ENCODE data around the gene OR2T34. TPM values are rescaled to one million over a fixed set of nuclear protein-coding genes. Genes with fewer than 3 reads are reported as not detected.
"Not testable (repeated sequence)": the region's sequence is repeated elsewhere in the genome, so short reads cannot be mapped to it uniquely, and the experiment has no call there.

The OR2T34 gene
- not detected for total RNA-seq

GRCh38 chr1:248574657-248575056, at the start of gene OR2T34:
OR2T34 (minus strand) TSS chr1:248574757; CDS start chr1:248574757, 0 bp downstream.
- not testable (repeated sequence) for H3K27ac Mint-ChIP-seq; H3K4me3 Mint-ChIP-seq; DNase-seq; H3K9me3 Mint-ChIP-seq; H3K27me3 Mint-ChIP-seq (ENCODE audit: low read depth); H3K36me3 Mint-ChIP-seq (ENCODE audit: insufficient read depth in 2 of 2); H3K4me1 Mint-ChIP-seq (ENCODE audit: low read depth); ATAC-seq (replicated peaks in 1 of 2)

GRCh38 chr1:248622570-248623001, 48.0 kb upstream of the OR2T34 start:
- peak; percentile 67 to 70 for ATAC-seq (replicated peaks in 1 of 2)
- DNase-seq = no peak
- no peaks in the 10 kb centered on the region for H3K27me3 Mint-ChIP-seq (ENCODE audit: low read depth)

GRCh38 chr1:248621770-248622169, 47.2 kb upstream of the OR2T34 start:
- H3K9me3 Mint-ChIP-seq = no peaks in the 10 kb centered on the region
- H3K36me3 Mint-ChIP-seq (ENCODE audit: insufficient read depth in 2 of 2) = no peaks in the 10 kb centered on the region
- no peak overlapping the region for H3K27ac Mint-ChIP-seq
- no peaks in the 10 kb centered on the region for H3K4me1 Mint-ChIP-seq (ENCODE audit: low read depth)
- DNase-seq = no peak
- no peak for ATAC-seq (replicated peaks in 1 of 2)
- no peak overlapping the region for H3K4me3 Mint-ChIP-seq
- H3K27me3 Mint-ChIP-seq (ENCODE audit: low read depth) = no peaks in the 10 kb centered on the region

More at GRCh38 chr1:248622570-248623001, 48.0 kb upstream of the OR2T34 start:
- no peaks in the 10 kb centered on the region for H3K4me1 Mint-ChIP-seq (ENCODE audit: low read depth)
- no peaks in the 10 kb centered on the region for H3K9me3 Mint-ChIP-seq
- H3K36me3 Mint-ChIP-seq (ENCODE audit: insufficient read depth in 2 of 2) = no peaks in the 10 kb centered on the region
- H3K27ac Mint-ChIP-seq = no peak overlapping the region
- no peak overlapping the region for H3K4me3 Mint-ChIP-seq

GRCh38 chr1:248618878-248619277, 44.3 kb upstream of the OR2T34 start:
- no peak overlapping the region for H3K27ac Mint-ChIP-seq
- no peaks in the 10 kb centered on the region for H3K27me3 Mint-ChIP-seq (ENCODE audit: low read depth)
- peak in 1 of 2 donors; percentile 53 for ATAC-seq (replicated peaks in 1 of 2)
- H3K9me3 Mint-ChIP-seq = no peaks in the 10 kb centered on the region
- H3K36me3 Mint-ChIP-seq (ENCODE audit: insufficient read depth in 2 of 2) = no peaks in the 10 kb centered on the region
- no peak overlapping the region for H3K4me3 Mint-ChIP-seq
- peak; percentile 39 to 60 for DNase-seq
- peaks cover 9% of the 10 kb centered on the region for H3K4me1 Mint-ChIP-seq (ENCODE audit: low read depth)

- no peaks in the 10 kb centered on the region for H3K27me3 Mint-ChIP-seq (ENCODE audit: low read depth)
- no peak overlapping the region for H3K27ac Mint-ChIP-seq
- DNase-seq (no peak), ATAC-seq (replicated peaks in 1 of 2) (no peak)
- H3K9me3 Mint-ChIP-seq = no peaks in the 10 kb centered on the region
- no peak overlapping the region for H3K4me3 Mint-ChIP-seq
- peaks cover 17% of the 10 kb centered on the region for H3K4me1 Mint-ChIP-seq (ENCODE audit: low read depth)
- H3K36me3 Mint-ChIP-seq (ENCODE audit: insufficient read depth in 2 of 2) = peaks cover 0 to 2% of the 10 kb centered on the region in 2 donors
These were observed 43.6 kb upstream of the OR2T34 start for GRCh38 chr1:248618119-248618518.

GRCh38 chr1:248613742-248614141, 39.2 kb upstream of the OR2T34 start:
- peaks cover 2% of the 10 kb centered on the region in 2 donors for H3K36me3 Mint-ChIP-seq (ENCODE audit: insufficient read depth in 2 of 2)
- peaks cover 41% of the 10 kb centered on the region for H3K4me1 Mint-ChIP-seq (ENCODE audit: low read depth)
- ATAC-seq (replicated peaks in 1 of 2) (peak; percentile 72 to 79), DNase-seq (no peak)
- no peaks in the 10 kb centered on the region for H3K27me3 Mint-ChIP-seq (ENCODE audit: low read depth)
- peak overlapping the region; percentile 62 for H3K27ac Mint-ChIP-seq
- no peaks in the 10 kb centered on the region for H3K9me3 Mint-ChIP-seq
- peak overlapping the region in 1 of 2 donors; percentile 6 for H3K4me3 Mint-ChIP-seq

GRCh38 chr1:248611883-248612414, 37.4 kb upstream of the OR2T34 start:
- no peaks in the 10 kb centered on the region for H3K27me3 Mint-ChIP-seq (ENCODE audit: low read depth)
- H3K9me3 Mint-ChIP-seq = no peaks in the 10 kb centered on the region
- H3K4me1 Mint-ChIP-seq (ENCODE audit: low read depth) = peaks cover 41% of the 10 kb centered on the region
- ATAC-seq (replicated peaks in 1 of 2) = peak; percentile 83 to 87
- no peak overlapping the region for H3K4me3 Mint-ChIP-seq
- H3K36me3 Mint-ChIP-seq (ENCODE audit: insufficient read depth in 2 of 2) = peaks cover 2% of the 10 kb centered on the region in 2 donors
- no peak overlapping the region for H3K27ac Mint-ChIP-seq
- peak in 1 of 2 donors; percentile 29 for DNase-seq

GRCh38 chr1:248610301-248610700, 35.7 kb upstream of the OR2T34 start:
- Mint-ChIP-seq H3K36me3 (ENCODE audit: insufficient read depth in 2 of 2) (peaks cover 2% of the 10 kb centered on the region in 2 donors), H3K9me3 (no peaks in the 10 kb centered on the region), H3K27me3 (ENCODE audit: low read depth) (no peaks in the 10 kb centered on the region), H3K4me1 (ENCODE audit: low read depth) (peaks cover 41% of the 10 kb centered on the region), H3K4me3 (no peak overlapping the region), H3K27ac (no peak overlapping the region)
- DNase-seq = no peak
- ATAC-seq (replicated peaks in 1 of 2) = no peak

GRCh38 chr1:248599396-248599795, 24.8 kb upstream of the OR2T34 start:
- Mint-ChIP-seq H3K4me3 (no peak overlapping the region), H3K9me3 (peaks cover 7 to 8% of the 10 kb centered on the region in 2 donors), H3K27me3 (ENCODE audit: low read depth) (no peaks in the 10 kb centered on the region), H3K36me3 (ENCODE audit: insufficient read depth in 2 of 2) (no peaks in the 10 kb centered on the region), H3K27ac (no peak overlapping the region), H3K4me1 (ENCODE audit: low read depth) (peaks cover 8% of the 10 kb centered on the region)
- DNase-seq (no peak), ATAC-seq (replicated peaks in 1 of 2) (no peak)

- no peak for ATAC-seq (replicated peaks in 1 of 2)
- peaks cover 4 to 5% of the 10 kb centered on the region in 2 donors for H3K9me3 Mint-ChIP-seq
- peaks cover 8% of the 10 kb centered on the region for H3K4me1 Mint-ChIP-seq (ENCODE audit: low read depth)
- H3K27me3 Mint-ChIP-seq (ENCODE audit: low read depth) = no peaks in the 10 kb centered on the region
- DNase-seq = no peak
- H3K27ac Mint-ChIP-seq = no peak within 1 kb of the TSS
- no peaks in the 10 kb centered on the region for H3K36me3 Mint-ChIP-seq (ENCODE audit: insufficient read depth in 2 of 2)
- H3K4me3 Mint-ChIP-seq = no peak within 1 kb of the TSS
These were observed 23.0 kb upstream of the OR2T34 start, which contains the start of gene OR2T10 for GRCh38 chr1:248597589-248597988. OR2T10 (minus strand) TSS chr1:248597700; CDS start chr1:248593768, 3,932 bp downstream.

GRCh38 chr1:248596615-248597014, 22.1 kb upstream of the OR2T34 start:
- Mint-ChIP-seq H3K27me3 (ENCODE audit: low read depth) (no peaks in the 10 kb centered on the region), H3K9me3 (no peaks in the 10 kb centered on the region), H3K36me3 (ENCODE audit: insufficient read depth in 2 of 2) (no peaks in the 10 kb centered on the region), H3K4me3 (no peak overlapping the region), H3K4me1 (ENCODE audit: low read depth) (peaks cover 8% of the 10 kb centered on the region), H3K27ac (no peak overlapping the region)
- no peak for DNase-seq
- peak; percentile 54 to 84 for ATAC-seq (replicated peaks in 1 of 2)

GRCh38 chr1:248593226-248593625, 18.7 kb upstream of the OR2T34 start:
- no peak for DNase-seq
- Mint-ChIP-seq H3K27ac (no peak overlapping the region), H3K27me3 (ENCODE audit: low read depth) (no peaks in the 10 kb centered on the region), H3K36me3 (ENCODE audit: insufficient read depth in 2 of 2) (no peaks in the 10 kb centered on the region), H3K4me3 (no peak overlapping the region), H3K9me3 (no peaks in the 10 kb centered on the region), H3K4me1 (ENCODE audit: low read depth) (peaks cover 8% of the 10 kb centered on the region)
- no peak for ATAC-seq (replicated peaks in 1 of 2)

GRCh38 chr1:248592655-248593054, 18.1 kb upstream of the OR2T34 start:
- H3K27me3 Mint-ChIP-seq (ENCODE audit: low read depth) = no peaks in the 10 kb centered on the region
- H3K36me3 Mint-ChIP-seq (ENCODE audit: insufficient read depth in 2 of 2) = no peaks in the 10 kb centered on the region
- ATAC-seq (replicated peaks in 1 of 2) = no peak
- H3K4me1 Mint-ChIP-seq (ENCODE audit: low read depth) = peaks cover 8% of the 10 kb centered on the region
- no peak overlapping the region for H3K4me3 Mint-ChIP-seq
- H3K9me3 Mint-ChIP-seq = no peaks in the 10 kb centered on the region
- H3K27ac Mint-ChIP-seq = no peak overlapping the region
- no peak for DNase-seq

- H3K36me3 Mint-ChIP-seq (ENCODE audit: insufficient read depth in 2 of 2) = no peaks in the 10 kb centered on the region
- no peak for ATAC-seq (replicated peaks in 1 of 2)
- H3K9me3 Mint-ChIP-seq = peaks cover 0 to 2% of the 10 kb centered on the region in 2 donors
- DNase-seq = no peak
- H3K4me3 Mint-ChIP-seq = no peak overlapping the region
- peaks cover 6% of the 10 kb centered on the region for H3K27me3 Mint-ChIP-seq (ENCODE audit: low read depth)
- no peaks in the 10 kb centered on the region for H3K4me1 Mint-ChIP-seq (ENCODE audit: low read depth)
- H3K27ac Mint-ChIP-seq = no peak overlapping the region
These were observed 15.5 kb upstream of the OR2T34 start for GRCh38 chr1:248590055-248590454.
